Heart right ventricle (tissue), 16 donors: Measurements from ENCODE around the gene UBE3B. TPM values are rescaled to one million over a fixed set of nuclear protein-coding genes. Genes with fewer than 3 reads are reported as not detected.

Experiments used
- ATAC-seq, 8 donors: fragments of 200-7000 bp; cut with Tn5 transposase; one replicate each; pipeline ENCODE4 v1.9.1; 2020; ENCODE audit warnings: mild to moderate bottlenecking in 8 of 8, moderate library complexity in 8 of 8, moderate number of reproducible peaks in 1 of 8
- DNase-seq, 2 donors: peaks; one replicate each; pipeline ENCODE4 v3.0.0-alpha.2; 2020
- H3K27ac ChIP-seq, 10 donors: fragments of 200-600 bp; sonication (generic) in 2 of 10; one replicate each; pipeline versions ENCODE4 v1.5.0 to v1.8.0; 2020 to 2022; ENCODE audit warnings: mild to moderate bottlenecking in 3 of 10
- H3K27me3 ChIP-seq, 7 donors: fragments of 200-600 bp; one replicate each; pipeline ENCODE4 v1.8.0; 2021 to 2022; ENCODE audit warnings: mild to moderate bottlenecking in 2 of 7
- H3K36me3 ChIP-seq, 9 donors: fragments of 200-600 bp; sonication (generic) in 1 of 9; one replicate each; pipeline versions ENCODE4 v1.5.0 to v1.8.0; 2020 to 2022; ENCODE audit warnings: mild to moderate bottlenecking in 2 of 9
- H3K4me1 ChIP-seq, 9 donors: fragments of 200-600 bp; sonication (generic) in 1 of 9; one replicate each; pipeline versions ENCODE4 v1.5.0 to v1.8.0; 2020 to 2022; ENCODE audit warnings: mild to moderate bottlenecking in 4 of 9
- H3K4me3 ChIP-seq, 10 donors: fragments of 200-600 bp; sonication (generic) in 2 of 10; one replicate each; pipeline versions ENCODE4 v1.5.0 to v1.8.0; 2020 to 2022; ENCODE audit warnings: mild to moderate bottlenecking in 7 of 10, moderate library complexity in 2 of 10
- H3K9me3 ChIP-seq, 11 donors: fragments of 200-600 bp in 10 of 11; sonication (generic) in 2 of 11; one replicate each; pipeline versions ENCODE4 v1.5.0 to v1.8.0; 2013 to 2022; ENCODE audit warnings: mild to moderate bottlenecking in 2 of 11, control low read depth in 1 of 11, moderate library complexity in 1 of 11
- WGBS, 2 donors: extraction: QIAGEN DNeasy Blood & Tissue Kit; methylation state at CpG; one replicate each; pipeline ENCODE4 v1.1.7; 2013; ENCODE audit warnings: inconsistent platforms in 1 of 2; 5-methylcytosine and 5-hydroxymethylcytosine counted together
- intact Hi-C, 10 donors: fragments of 100-400 bp; cut with DNase I; formaldehyde crosslinking; loops; one replicate each; pipeline versions ENCODE4 v1.11.1 to v1.14.2; 2022
- polyA plus RNA-seq, 2 donors: library from polyadenylated mRNA; stranded (reverse); fragments of 200-250 nt; gene quantifications; one replicate each; pipeline ENCODE4 v1.2.3, GENCODE V29; 2013
- total RNA-seq, 10 donors: library from RNA; stranded (reverse); fragmentation: NEBNext Ultra II Directional in 3 of 10; extraction: Animal tissue kit (Norgen Biotek cat#: 25700) in 3 of 10; gene quantifications; one replicate each; pipeline versions ENCODE4 v1.2.1 to v1.2.4, GENCODE V29; 2021 to 2023
- TF ChIP-seq, protein P1 (sequence below), 9 donors: fragments of 200-600 bp; sonication (generic) in 2 of 9; IDR thresholded peaks; one replicate each; pipeline versions ENCODE4 v1.5.0 to v1.8.0; 2021 to 2022; ENCODE audit warnings: antibody characterized with exemption in 9 of 9, mild to moderate bottlenecking in 5 of 9, moderate library complexity in 1 of 9
- donor health status: Arrhythmogenic right ventricular cardiomyopathy.
- donor health status: ischemic (EF 13 %, LVEDD 7.1; RV severe dilation, severe dysfunction).
- donor health status: healthy with polysubstance abuse.
- donor health status: DM: no; HTN: yes; CAD: no.
- donor health status: DM: no; HTN: no; CAD: no.
- donor health status: ischemic (EF 25% LVEDD 6.9; RV normal size, moderate dysfunction).
- donor health status: ischemic (EF 25% LVEDD 5.7; RV mildly dilated, moderate dysfunction).
- donor health status: healthy.
- donor health status: DM: yes; HTN: yes; CAD: no.
- donor health status: Ischemic cardiomyopathy.
- donor health status: ischemic (EF 35%, LVEDD 5.7; RV mildly dilated, moderate dysfunction).
- donor health status: nonischemic (EF 11% LVEDD 7.7; RV severe dilation, severe dysfunction).
- donor health status: DM: yes; HTN: yes; CAD: no.
- donor health status: PGD.
- donor health status: ischemic (EF 29% LVEDD 5.4; RV normal size, mild dysfunction).
- donor health status: nonischemic (EF 23%, LVEDD 6.1; RV moderate dilation, normal function).

The UBE3B gene
- total and polyA plus RNA-seq, 12 donors, result 13.7 to 58.8 (median 55.5) TPM

DNA sequence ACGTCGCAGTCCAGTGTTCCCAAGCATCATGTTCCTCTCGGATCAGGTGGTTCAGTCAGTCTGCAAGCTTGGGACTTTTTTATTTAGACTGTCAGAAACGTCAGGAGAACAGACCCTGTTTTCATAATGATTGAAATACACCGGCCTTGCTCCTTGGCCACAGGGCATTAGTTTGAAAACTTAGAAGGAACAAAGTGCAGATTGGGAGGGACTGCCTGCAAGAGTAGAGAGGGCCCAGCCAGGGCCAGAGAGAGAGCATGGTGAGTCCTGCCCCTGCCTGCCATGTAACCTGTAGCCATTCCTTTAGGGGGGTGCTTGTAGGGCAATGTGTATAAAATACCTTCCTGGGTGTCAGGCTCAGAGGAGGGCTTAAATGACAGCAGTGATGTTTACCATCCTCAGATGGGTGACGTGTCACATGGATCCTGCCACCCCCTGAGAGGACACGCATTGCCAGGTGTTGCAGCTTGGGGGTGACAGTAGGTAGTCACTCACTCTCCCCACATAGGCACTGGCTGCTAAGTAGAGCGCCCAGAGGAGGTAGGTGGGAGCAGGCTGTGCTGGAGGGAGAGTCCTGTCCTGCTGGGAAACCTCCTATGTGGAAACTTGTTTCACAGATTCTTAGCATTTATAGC lies 50.2 kb downstream of the UBE3B start:
- Histone ChIP-seq H3K9me3 (no peaks in the 10 kb centered on the region), H3K4me1 (peaks cover 0 to 25% (median 8%) of the 10 kb centered on the region in 9 donors), H3K27me3 (no peaks in the 10 kb centered on the region), H3K27ac (no peak overlapping the region), H3K36me3 (peaks cover 0 to 100% (median 63%) of the 10 kb centered on the region in 9 donors), H3K4me3 (no peak overlapping the region)
- 86 to 91% methylated on average over 8 of the region's 8 CpGs for WGBS, 2 donors
- TF ChIP-seq, protein P1, sequence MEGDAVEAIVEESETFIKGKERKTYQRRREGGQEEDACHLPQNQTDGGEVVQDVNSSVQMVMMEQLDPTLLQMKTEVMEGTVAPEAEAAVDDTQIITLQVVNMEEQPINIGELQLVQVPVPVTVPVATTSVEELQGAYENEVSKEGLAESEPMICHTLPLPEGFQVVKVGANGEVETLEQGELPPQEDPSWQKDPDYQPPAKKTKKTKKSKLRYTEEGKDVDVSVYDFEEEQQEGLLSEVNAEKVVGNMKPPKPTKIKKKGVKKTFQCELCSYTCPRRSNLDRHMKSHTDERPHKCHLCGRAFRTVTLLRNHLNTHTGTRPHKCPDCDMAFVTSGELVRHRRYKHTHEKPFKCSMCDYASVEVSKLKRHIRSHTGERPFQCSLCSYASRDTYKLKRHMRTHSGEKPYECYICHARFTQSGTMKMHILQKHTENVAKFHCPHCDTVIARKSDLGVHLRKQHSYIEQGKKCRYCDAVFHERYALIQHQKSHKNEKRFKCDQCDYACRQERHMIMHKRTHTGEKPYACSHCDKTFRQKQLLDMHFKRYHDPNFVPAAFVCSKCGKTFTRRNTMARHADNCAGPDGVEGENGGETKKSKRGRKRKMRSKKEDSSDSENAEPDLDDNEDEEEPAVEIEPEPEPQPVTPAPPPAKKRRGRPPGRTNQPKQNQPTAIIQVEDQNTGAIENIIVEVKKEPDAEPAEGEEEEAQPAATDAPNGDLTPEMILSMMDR (IDR thresholded peaks at IDR 0.05), result no peak
- DNase-seq (no peak), ATAC-seq (no peak)
- intact Hi-C loops, result loop anchor here in 1 of 10 donors (10.0 kb wide), 1 partner anchor 47 kb away; the partner anchor contains the start of genes MMAB and MVK

DNA sequence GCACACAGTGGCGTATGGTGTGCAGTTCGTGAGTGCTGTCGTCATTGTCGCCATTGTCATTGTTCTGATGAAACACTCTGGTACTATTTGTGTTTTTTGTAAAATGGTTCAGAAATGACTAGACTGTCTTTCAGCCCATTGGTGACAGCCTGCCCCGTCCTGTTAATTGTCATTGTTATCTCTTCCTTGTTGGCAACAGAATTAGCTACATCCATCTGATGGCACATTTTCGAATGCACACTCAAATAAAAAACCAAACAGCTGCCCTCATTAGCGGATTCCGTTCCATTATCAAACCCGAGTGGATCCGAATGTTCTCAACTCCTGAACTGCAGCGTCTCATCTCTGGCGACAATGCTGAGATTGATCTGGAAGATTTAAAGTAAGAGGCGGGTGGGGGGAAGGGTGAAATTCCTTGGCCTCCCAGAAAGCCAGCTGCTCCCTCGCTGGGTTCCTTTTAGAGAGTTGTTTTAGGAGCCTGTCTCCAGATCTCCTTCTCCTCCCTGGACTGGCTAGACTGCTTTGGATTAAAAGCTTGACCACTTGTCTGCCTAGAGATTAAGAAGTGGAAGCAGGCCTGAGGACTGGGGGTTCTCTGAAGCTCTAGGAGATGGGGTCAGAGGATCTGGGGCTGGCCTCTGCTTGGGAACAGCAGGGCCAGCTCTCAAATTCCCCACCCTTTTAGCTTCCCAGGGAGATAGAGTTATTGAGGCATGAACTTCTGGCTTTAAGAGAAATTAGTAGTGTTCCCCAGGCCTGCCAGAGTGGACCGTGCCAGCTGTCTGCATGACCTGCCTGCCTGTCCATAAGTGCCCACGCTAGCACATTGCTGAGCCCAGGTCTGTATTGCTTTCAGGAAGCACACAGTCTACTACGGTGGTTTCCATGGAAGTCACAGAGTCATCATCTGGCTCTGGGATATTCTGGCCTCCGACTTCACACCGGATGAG lies 52.5 kb downstream of the UBE3B start:
- 65 to 72% methylated on average over 19 of the region's 19 CpGs for WGBS, 2 donors
- peaks cover 0 to 100% (median 53%) of the 10 kb centered on the region in 9 donors for H3K36me3 ChIP-seq
- intact Hi-C loops, result loop anchor here in 1 of 10 donors (10.0 kb wide), 1 partner anchor 45 kb away; the partner anchor contains the start of genes MMAB and MVK

GRCh38 chr12:109531411-109531810 lies 54.0 kb downstream of the UBE3B start:
- TF ChIP-seq, protein P1 (IDR thresholded peaks at IDR 0.05), result no peak
- Histone ChIP-seq H3K4me3 (no peak overlapping the region), H3K9me3 (no peaks in the 10 kb centered on the region), H3K27ac (no peak overlapping the region), H3K36me3 (peaks cover 0 to 100% (median 43%) of the 10 kb centered on the region in 9 donors), H3K27me3 (no peaks in the 10 kb centered on the region), H3K4me1 (peaks cover 0 to 10% (median 0%) of the 10 kb centered on the region in 9 donors)
- DNase-seq (no peak), ATAC-seq (no peak)
- intact Hi-C loops, result no loop called here
- 38 to 39% methylated on average over 2 of the region's 2 CpGs for WGBS, 2 donors

More for the DNA sequence above, 52.5 kb downstream of the UBE3B start:
- no peak overlapping the region for H3K4me3 ChIP-seq
- ATAC-seq (peak in 2 of 8 donors; percentile 21 to 46), DNase-seq (no peak)
- no peaks in the 10 kb centered on the region for H3K27me3 ChIP-seq
- TF ChIP-seq, protein P1 (IDR thresholded peaks at IDR 0.05), result no peak
- peaks cover 0 to 10% (median 0%) of the 10 kb centered on the region in 9 donors for H3K4me1 ChIP-seq
- H3K27ac ChIP-seq, result no peak overlapping the region
- H3K9me3 ChIP-seq, result no peaks in the 10 kb centered on the region
